Measurements from ENCODE around the gene RLN1. TPM values are rescaled to one million over a fixed set of nuclear protein-coding genes. Genes with fewer than 3 reads are reported as not detected.

Gene RLN1
- total and polyA plus RNA-seq, 10 of the 15 experiments (the other 5 are each of a cell fraction or from before 2014, with no cell fraction given), result 0.80 to 2.8 (median 1.9) TPM

- TF ChIP-seq E2F4 (IDR thresholded peaks at IDR 0.05; ENCODE audit: low read depth, low read length), result no peak
These were observed 48.5 kb upstream of the RLN1 start (continued) for GRCh38 chr9:5388026-5388819.

GRCh38 chr9:5384436-5384835 is 44.8 kb upstream of the RLN1 start:
- ChIA-PET SMC1A (ENCODE audit: uncharacterized antibody, unreplicated experiment) (interaction anchor here (0.6 to 2.0 kb wide), 4 partner anchors 9 to 515 kb away, joined by 3 to 10 read pairs (median 4); no protein-coding TSS in a partner anchor), POLR2A (no interaction called here), CTCF (interaction anchor here (0.8 to 1.0 kb wide), 2 partner anchors 31 to 42 kb away, joined by 3 read pairs; no protein-coding TSS in a partner anchor), RAD21 (ENCODE audit: unreplicated experiment) (no interaction called here)
- intact Hi-C loops (cut with micrococcal nuclease; ENCODE audit: unreplicated experiment), result no loop called here
- H3K36me3 ChIP-seq (ENCODE audit: control insufficient read depth in 2 of 2, insufficient read depth in 2 of 2, low read length in 1 of 2), result no peaks in the 10 kb centered on the region
- no peak overlapping the region for H3K4me2 ChIP-seq (ENCODE audit: control insufficient read depth, insufficient read depth)
- H3K9me3 ChIP-seq (replicated peaks; ENCODE audit: control insufficient read depth, insufficient read depth, low read length), result no peaks in the 10 kb centered on the region; the same call in 2 of the 3 replicates
- H3K4me1 ChIP-seq (ENCODE audit: control insufficient read depth, insufficient read depth, low read length), result peaks cover 8% of the 10 kb centered on the region; the same call in 1 of the 2 replicates
- ATAC-seq, result no peak
- no peaks in the 10 kb centered on the region for H3K27me3 ChIP-seq (replicated peaks in 1 of 2; ENCODE audit: control insufficient read depth in 2 of 2, insufficient read depth in 2 of 2, low read length in 1 of 2)
- no peak for DNase-seq (ENCODE audit: low read depth, low spot score)
- FAIRE-seq, result no peak
- no peak overlapping the region for H3K9ac ChIP-seq (ENCODE audit: control insufficient read depth, insufficient read depth, low read length)
- no peaks in the 10 kb centered on the region for H3K79me2 ChIP-seq (ENCODE audit: control insufficient read depth, insufficient read depth, low read length)
- H2AFZ ChIP-seq (ENCODE audit: control insufficient read depth, low read depth, low read length), result no peak overlapping the region
- H3K4me3 ChIP-seq, result no peak overlapping the region
- BruUV-seq (replicated peaks), result no TSS peak
- H3K27ac ChIP-seq (ENCODE audit: control insufficient read depth, insufficient read depth), result no peak overlapping the region
- no peaks in the 10 kb centered on the region for H4K20me1 ChIP-seq (ENCODE audit: control insufficient read depth, insufficient read depth)
- in situ Hi-C loops (cut with MboI), result no loop called here
- no peak for TF ChIP-seq CEBPZ (IDR thresholded peaks at IDR 0.05; ENCODE audit: low read depth, low read length)
- no peak for TF ChIP-seq STAT1 (conservative IDR thresholded peaks at IDR 0.05)
- no peak for TF ChIP-seq PRDM15 (CRISPR knock-in tag; IDR thresholded peaks at IDR 0.05)
- no peak for TF ChIP-seq IKZF1 (conservative IDR thresholded peaks at IDR 0.05)
- TF ChIP-seq HSF1 (IDR thresholded peaks at IDR 0.05; ENCODE audit: low read depth, low read length), result no peak
- no peak for TF ChIP-seq EP300 (IDR thresholded peaks at IDR 0.05; ENCODE audit: borderline replicate concordance in 1 of 2, control insufficient read depth in 1 of 2, low read depth in 2 of 2, low read length in 2 of 2)
- TF ChIP-seq ZNF217 (IDR thresholded peaks at IDR 0.05), result no peak
- TF ChIP-seq RCOR1 (conservative IDR thresholded peaks at IDR 0.05; ENCODE audit: low read depth, low read length), result no peak
- no peak for TF ChIP-seq JUND (IDR thresholded peaks at IDR 0.05; ENCODE audit: low read depth, low read length)
